ENCODE data around the gene ZNF598.

- no peak for TF ChIP-seq CTCF (IDR thresholded peaks at IDR 0.05)
- TF ChIP-seq POLR2AphosphoS5 (IDR thresholded peaks at IDR 0.05; ENCODE audit: low read depth, low read length): no peak
Observed at GRCh38 chr16:2006317-2006716, 3.3 kb downstream of the ZNF598 start.
